Stimulated activated CD4-positive, alpha-beta T cell treated with anti-CD3 and anti-CD28 coated beads, TNF-alpha, amount 100 ng/mL, for 4 hours (primary cell): Measurements from ENCODE around the gene TPP2.

Experiments
- DNase-seq, 3 experiments: peaks; one replicate each; pipeline ENCODE4 v3.0.0-alpha.2; 2020; ENCODE audit warnings: low read depth in 3 of 3

The TPP2 gene

DNA sequence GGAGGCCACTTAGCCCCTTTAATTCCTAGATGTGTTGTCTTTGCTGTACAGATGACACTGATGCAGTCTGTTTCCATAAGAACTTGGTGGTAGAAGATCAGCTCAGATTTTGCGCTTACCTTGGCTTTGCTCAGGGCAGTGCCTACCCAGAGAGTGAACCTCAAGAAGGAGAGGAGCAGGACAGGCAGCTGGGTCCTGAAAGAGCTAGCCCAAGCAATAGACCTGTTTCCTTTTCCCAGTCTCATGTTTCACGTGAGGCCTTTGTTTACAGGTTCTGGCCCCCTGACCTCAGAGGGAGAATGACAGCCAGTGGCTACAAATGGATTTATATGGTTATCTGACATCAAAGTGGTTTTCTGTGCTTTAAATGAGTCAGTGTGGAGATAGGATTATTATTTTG is 58.0 kb downstream of the TPP2 start:
- no peak for DNase-seq

DNA sequence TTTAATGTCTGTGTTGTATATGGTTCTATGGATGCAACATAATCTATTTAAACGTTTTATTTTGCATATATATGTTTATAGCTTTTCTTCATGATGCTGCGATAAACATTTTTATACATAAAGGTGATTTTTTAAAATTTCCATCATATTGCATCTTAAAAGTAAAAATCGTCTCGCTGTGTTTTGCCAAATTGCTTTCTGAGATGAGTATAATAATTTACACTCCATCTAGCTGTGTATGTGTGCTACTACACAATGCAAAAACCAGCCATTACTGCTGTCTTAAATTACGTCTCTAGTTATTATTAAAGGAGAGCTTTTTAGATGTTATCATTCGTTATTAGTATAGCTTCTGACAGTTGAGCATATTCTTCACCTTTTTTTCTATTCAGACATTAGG is 60.8 kb downstream of the TPP2 start:
- DNase-seq: no peak

DNA sequence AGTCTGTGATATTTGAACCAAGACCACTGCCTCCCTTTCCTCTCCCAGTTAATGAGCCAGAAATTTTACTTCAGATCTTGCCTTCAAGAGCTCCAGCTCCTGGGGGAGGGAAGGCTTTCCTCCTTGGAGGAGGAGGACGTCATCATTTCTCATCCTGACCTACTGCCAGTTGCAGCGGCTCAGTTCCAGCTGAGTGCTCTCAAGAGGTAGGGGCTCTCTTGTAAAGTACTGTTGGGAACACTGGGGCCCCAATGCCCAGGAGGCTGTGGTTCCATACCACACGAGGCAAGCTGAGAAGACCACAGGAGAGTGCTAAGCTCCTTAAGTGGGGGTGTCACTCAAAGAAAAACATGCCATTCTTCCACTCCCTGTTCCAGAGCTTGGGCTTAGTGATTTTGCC is 61.9 kb downstream of the TPP2 start:
- no peak for DNase-seq

DNA sequence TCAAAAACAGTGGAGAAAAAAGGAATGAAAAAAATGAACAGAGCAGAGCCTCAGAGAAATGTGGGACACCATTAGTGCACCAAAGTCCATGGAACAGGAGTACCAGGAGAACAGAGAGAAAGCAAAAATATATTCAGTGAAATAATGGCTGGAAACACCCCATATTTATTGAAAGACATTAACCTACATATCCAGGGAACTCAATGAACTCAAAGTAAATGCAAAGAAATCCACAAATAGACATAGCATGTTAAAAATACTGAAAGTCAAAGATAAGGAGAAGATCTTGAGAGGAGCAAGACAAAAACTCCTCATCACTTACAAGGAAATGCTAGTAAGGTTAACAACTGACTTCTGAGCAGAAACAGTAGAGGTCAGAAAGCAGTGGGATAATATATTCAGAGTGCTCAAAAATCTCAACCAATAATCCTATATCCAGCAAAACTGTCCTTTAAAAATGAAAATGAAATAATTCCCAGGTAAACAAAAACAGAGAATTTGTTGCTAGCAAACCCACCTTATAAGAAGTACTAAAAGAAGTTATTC is 62.5 kb downstream of the TPP2 start:
- no peak for DNase-seq

DNA sequence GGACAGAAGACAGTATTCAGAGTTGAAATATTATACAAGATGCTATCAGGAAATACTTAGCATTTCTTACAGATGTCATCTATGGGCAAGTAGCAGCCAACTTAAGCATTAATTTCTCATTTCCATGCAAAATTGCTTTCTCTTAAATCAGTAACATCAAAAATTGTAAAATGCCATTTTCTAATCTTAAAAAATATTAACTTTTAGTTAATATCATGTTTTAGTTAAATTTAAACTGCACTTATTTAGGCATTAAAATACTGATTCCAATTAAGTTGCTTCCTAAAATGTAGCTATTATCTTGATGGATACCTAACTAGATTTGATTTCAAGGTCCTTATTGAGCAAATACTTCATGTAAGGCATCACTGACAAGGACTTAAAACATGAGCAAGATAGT is 70.2 kb downstream of the TPP2 start:
- DNase-seq: no peak

DNA sequence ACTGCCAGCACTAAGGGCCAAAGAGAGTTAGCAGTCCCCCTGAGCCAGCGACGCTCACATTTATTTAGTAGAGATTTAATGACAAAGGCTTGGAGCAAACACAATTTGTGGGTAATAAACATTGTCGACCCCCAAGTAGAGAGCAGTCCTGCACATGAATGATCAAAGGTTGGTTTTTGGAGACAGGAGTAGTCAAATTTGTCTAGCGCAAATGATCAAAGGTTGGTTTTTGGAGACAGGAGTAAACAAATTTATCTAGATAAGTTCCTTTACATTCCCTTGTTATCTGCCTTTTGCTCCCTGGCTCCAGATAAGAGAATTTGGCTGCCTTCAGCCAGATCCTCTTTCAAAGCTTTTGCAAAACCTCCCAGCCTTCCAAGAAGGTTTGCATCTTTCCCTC is 71.1 kb downstream of the TPP2 start:
- no peak for DNase-seq

DNA sequence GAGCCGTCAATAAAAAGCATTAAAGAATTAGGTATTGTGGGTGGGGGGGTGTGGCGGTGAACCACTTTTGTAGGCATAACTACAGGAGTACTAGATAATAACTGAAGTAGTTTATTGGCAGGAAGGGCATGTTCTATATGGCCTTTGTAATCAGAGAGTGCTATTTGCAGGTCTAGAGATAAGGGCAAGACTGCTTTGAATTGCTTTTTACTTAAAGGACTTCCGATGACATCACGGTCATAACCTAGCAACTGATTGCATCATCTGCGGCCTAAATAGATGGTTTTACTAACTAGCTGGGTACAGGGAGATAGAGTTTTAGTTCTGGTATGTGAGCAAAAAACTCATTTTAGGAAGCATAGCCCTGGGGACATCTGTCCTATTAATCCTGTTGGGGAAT is 73.3 kb downstream of the TPP2 start:
- DNase-seq: no peak

DNA sequence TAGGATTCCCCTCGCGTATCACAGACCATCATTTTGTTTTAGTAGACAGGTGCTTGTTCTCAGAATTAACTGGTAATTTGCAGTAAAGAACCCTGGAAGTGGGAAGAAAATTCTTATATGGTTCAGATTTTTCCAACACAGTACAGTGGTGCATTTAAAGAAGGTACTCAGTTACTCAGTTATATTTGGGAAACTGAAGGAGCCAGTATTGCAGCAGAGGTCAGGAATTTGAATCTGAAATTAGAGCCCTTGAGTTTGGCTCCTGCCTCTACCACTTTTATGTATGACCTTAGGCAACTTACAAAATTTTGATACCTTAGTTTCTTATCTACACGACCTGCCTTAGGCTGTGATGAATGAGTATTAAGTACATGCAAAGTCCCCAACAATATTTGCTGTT is 78.3 kb downstream of the TPP2 start:
- no peak for DNase-seq

DNA sequence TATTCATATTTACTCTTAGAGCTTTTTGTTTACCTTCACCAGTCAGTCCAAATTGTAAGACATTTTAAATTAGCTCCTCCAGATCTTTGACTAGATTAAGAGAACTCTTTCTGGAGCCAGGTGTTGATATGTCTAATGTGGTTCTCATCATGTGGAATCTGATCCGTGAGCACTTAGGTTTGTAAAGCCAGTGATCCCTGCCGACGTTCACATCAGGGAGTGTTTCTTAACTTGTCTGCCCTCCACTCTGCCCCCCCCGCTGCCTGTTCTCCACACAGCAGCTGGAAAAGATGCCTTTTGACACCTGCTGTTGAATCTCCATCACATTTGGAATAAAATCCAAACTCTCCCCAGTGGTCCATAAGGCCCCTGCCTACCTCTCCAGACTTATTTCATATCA is 80.3 kb downstream of the TPP2 start:
- no peak for DNase-seq

DNA sequence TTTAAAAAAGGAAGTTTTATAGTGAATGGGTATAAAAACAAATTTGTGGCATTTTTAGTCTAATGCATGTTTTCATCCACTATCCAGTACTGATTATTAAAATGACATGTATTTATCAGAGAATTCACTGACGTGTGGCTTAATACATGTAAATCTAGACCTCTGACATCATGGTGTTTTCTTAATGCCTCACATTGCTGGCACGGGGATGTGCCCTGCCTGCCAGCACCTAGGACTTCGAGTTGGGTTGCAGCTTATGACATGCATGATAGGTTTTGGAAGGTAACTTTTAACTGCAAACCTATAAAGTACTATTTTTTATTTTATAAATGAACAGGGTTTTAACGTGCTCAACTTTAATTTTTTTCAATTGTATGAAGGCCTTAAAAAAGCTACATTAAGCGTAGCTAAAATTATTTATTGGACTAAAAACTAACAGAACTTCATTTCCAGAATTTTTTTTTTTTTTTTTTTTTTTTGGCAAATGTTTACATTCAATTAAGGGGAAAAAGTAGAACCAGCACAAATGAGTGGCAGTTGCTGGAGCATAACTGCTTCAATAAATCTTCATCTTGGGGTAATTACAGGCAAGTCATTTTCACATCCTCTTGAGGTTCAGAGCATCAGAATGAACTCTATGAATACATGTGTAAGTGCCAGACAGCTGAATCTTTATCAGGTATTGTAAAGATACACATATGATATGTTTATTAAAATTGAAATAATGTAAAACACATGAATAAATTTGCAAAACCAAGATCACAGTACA is 81.7 kb downstream of the TPP2 start:
- DNase-seq: no peak

DNA sequence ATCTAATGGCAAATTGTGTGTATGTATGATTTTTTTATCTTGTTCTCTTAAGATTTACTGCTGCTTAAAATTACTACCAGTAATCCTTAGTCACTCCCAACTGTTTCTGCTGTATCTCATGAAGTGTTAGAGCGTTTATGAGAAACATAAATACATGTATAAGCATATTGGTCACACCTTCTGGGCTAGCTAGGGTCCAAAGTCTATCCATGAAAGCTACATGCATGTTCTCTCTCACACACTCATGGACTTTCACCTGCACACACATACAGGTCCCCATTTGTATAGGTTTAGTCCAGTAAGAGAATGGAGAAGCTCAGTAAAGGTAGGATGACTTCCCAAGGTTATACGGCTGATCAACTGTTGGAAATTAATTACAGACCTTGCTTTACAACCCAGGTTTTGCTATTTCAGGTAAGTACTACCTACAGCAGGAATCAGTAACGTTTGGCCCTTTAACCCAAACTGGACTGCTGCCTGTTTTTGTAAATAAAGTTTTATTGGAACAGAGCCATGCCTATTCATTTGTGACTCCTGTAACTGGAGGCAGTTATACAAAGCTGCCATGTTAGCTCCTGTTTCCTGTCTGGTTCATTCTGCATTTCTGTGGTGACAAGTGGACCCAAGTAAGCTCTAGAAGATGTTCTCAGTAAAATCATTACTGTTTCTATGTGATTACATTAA is 82.8 kb downstream of the TPP2 start:
- DNase-seq: no peak

DNA sequence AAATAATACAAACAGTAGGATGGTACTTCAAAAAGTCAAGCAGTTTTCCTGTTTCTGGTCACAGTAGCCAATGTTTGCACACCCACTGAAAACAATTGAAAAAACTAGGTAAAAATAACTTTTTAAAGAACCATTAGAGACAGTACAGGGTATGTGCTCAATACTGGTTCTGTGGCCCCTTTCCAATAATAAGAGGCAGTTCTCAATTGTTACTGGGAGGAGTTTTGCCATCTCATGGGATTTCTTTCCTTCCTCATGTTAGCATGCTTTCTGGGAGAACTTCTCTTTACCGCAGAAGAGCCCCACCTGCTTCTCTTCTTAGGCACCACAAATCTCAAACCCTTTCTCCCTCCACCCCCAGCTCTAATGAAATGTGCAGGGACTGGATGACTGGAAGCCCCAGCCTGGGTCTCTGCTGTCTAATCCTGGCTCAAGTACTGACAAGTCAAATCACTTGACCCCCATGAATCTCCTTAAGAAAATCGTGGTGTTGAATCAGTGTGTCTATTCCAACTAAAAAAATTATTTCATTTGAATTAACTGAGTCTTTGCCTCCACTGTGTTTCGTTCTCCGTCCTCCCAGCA is 83.4 kb downstream of the TPP2 start:
- DNase-seq: no peak

DNA sequence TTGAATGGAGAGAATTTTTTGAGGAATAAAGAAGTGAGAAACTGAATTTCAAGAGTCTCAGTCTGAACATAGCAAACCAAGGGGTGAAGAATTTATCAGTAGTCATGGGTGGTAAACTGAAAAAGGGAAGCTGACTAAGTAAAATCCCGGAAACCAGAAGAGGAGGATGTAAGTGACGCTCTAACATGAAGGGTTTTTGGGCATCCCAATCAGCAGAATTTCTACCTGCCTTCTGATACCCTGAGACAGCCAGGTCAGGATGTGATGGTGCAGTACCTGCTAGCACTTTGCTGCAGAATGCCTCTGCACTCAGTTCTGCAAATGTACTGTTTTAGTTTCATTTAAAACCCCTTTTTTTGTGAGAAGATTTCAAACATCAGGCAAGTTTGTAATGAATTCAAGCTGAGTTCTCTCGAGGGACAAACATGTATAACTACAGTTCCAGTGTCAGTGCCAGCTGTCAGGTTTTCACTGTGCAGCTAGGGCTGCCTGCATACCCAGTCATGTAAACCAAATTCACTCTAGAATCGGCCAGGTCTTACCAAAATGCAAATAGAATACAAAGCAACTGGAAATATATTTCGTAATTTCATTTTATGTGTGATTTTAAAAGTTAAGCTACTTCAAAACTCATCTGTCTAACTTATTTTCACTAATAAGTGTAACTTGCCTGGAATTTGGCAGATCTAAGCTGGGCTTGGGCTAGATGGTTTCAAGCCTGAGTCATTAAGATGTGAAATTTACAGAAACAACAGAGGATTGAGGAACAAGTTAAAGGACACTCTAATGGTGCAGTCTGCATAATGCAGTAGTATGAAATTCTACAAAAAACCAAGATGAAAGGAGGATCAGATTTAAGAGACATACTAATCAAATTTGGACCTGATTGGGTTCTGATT is 84.3 kb downstream of the TPP2 start:
- no peak for DNase-seq

DNA sequence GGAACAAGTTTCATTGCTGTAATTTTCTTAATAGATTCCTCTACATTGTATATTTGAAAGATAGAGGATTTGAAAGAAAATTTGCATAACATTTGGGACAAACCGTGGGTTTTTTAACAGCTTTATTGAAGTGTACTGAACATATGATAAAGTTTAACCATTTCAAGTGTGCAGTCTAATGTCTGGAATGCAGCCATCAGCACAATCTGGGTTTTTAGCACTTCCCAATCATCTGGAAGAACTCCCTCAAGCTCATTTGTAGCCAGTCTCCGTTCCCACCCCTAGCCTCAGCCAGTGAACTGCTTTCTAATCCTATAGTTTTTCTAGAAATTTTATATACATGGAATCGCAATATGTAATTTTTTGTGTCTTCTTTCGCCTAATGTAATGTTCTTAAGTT is 85.4 kb downstream of the TPP2 start:
- DNase-seq: no peak

DNA sequence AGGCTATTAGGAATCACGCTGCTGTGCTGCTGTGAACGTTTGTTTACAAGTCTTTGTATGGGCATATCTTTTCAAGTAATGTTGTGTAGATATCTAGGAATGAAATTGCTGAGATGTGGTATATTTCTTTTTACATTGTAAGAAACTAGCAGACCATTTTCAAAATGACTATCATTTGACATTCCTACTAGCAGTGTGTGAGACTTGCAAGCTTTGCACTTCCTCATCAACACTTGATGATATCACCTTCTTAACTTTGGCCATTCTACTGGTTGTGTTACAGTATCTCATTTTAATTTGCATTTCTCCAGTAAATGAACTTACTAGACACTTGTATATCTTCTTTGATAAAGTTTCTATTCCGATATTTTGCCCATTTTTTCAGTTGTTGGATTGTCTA is 85.9 kb downstream of the TPP2 start:
- DNase-seq: no peak

DNA sequence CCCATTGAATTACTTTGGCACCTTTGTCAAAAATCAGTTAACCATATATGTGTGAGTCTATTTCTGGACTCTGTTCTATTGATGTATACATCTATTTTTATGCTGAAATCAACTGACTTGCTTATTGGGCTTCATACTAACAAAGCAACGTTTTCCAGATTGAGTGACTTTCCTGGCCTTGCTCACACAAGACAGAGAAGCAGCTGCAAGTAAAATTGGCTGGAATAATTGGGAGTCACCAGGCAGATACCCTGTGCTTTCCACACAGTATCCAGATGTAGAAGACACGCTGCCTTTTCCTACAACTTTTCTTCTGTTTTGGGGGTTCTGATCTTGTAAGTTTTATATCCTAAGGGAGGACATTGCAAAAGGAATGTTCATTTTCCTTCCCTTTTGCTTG is 86.9 kb downstream of the TPP2 start:
- DNase-seq: no peak

DNA sequence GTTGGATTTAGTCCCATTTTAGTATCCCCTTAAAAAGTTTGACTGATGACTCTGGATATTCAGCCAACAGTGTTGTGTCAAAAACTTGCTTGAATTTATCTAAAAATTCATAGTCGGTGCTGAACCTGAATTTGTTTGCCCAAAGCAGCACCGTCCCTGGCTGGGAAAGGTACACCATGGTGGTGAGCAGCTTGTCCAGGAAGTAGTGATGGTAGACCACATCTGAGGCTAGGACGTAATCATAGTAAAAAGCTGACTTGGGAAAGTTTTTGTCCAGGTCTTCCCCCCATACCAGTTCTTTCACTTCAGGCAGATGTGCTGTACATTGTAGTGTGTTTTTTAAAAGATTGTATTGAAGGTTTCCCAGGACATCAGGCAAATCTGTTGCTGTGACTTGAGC is 89.2 kb downstream of the TPP2 start:
- no peak for DNase-seq

DNA sequence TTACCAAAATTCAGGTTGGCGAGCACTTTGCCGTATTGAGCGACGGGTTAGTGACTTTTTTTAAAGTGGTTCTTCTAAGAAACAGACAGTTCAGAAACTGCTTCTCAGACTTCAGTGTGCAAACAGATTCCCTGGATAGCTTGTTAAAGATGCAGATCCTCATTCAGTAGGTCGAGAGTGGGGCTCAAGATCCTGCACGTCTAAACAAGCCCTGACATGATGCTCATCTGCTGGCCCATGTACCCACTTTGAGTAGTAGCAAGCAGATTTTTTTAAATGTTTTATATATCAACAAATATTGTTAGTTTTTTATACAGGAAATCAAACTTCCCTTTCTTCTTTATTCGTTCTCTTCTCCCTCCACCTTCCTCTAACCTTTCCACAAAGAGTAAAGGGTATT is 90.7 kb downstream of the TPP2 start:
- DNase-seq: no peak

DNA sequence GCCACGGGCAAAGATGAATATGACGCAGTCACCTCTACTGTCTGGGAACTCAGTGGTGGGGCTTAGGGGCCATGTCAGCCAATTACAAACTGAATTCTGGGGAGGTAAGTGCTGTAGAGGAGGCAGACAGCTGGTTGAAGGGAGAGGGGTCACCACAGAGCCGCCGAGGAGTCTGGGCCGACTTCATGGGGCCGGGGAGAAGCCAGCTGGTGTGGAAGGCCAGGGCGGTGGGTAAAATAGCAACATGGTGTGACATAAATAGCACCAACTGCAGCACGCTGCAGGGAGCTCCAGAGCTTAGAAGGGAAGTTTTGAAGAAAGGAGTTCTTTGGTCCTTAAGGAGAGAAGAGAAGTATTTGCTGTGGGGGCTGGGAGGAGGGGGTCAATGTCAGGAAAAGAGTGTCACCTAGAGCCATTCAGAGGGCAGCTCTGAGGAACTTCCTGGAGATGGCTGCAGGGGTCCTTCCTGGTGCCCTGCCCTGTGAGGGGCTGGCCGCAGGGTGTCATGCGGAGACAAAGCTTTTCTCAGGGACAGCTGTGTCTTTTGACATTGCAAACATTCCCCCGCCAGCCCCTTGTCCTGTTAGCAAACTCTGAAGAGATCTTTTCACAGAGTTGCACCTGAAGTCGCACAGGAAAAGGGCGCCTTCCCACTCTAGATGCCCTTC is 91.7 kb downstream of the TPP2 start:
- no peak for DNase-seq

DNA sequence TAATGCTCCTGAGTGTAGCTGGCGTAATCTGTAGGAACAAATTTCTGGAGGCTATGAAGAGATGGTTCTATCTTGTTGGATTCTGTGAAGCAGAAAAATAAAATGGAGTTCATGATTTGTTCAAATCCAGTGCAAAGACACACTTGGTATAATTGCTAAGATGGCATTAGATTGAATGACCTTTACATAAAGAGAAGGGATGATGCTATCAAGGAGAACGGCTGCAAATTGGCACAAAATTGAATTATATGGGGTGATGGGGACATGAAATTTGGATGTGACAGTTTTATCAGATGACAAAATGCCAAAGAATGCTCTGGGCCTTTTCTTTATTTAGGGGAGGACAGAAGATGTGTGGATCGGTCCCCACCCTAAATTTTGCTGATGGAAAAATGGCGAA is 94.1 kb downstream of the TPP2 start:
- no peak for DNase-seq

DNA sequence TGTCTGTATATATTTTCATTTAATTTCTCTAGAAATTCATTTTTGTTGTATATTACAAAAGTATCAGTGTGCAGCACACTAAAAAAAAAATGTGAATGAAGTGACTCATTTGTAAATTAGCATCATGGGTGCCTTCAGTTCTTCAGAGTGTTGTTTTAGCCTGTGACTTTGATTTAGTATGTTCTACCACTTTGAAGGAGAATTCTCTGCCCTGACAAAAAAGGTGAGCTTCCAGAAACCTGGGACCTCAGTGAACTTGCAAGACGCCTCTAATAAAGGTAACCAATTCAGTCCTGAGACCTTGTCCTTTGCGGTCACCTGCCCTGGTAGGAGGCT is 95.7 kb downstream of the TPP2 start:
- DNase-seq: no peak

DNA sequence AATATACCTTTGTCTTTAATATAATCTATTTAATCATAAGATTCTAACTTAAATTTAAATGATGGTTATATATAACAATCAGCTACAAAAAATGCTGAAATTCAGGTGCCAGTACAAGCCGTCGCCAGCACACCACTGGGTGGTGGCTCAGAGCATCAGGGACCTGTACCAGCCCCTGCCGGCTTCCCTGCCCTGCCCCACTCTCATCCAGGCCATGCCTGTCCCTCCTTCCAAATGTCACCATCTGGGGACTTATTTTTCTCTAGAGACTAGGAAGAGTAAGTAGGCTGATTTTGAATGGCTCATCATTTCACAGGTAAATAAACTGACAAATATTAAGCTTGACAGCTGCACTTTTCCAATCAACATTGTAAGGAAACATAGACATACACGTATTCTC is 96.5 kb downstream of the TPP2 start:
- DNase-seq: no peak
